Smooth muscle cell of bladder (primary cell): ENCODE results near the gene CD82. TPM values are rescaled to one million over a fixed set of nuclear protein-coding genes. Genes with fewer than 3 reads are reported as not detected.

Experiments
- total RNA-seq: library from RNA; depleted of rRNA; stranded (reverse); fragments of >200 nt; gene quantifications from 2 replicates; pipeline ENCODE4 v1.2.3, GENCODE V29; 2014

The CD82 gene, protein sequence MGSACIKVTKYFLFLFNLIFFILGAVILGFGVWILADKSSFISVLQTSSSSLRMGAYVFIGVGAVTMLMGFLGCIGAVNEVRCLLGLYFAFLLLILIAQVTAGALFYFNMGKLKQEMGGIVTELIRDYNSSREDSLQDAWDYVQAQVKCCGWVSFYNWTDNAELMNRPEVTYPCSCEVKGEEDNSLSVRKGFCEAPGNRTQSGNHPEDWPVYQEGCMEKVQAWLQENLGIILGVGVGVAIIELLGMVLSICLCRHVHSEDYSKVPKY
- 23.6 and 25.5 TPM in 2 replicates for total RNA-seq

GRCh38 chr11:44565211-44565952 lies at the start of gene CD82:
CD82 (plus strand) TSS chr11:44565663; CDS start chr11:44594663, 29,000 bp downstream.

Other genes with a start within 250 kb of the CD82 start
- gene TSPAN18, start 161.3 kb downstream of the CD82 start, total RNA-seq = 0.28 TPM in 1 of 2 replicates, not detected in the other